ENCODE measurements around the gene GPR52. TPM values are rescaled to one million over a fixed set of nuclear protein-coding genes. Genes with fewer than 3 reads are reported as not detected.
"Not testable (repeated sequence)": the region's sequence is repeated elsewhere in the genome, so short reads cannot be mapped to it uniquely, and the experiment has no call there.

GPR52 gene
- total RNA-seq, 2 donors from 2014 or later, result 0.98 to 1.1 TPM

DNA sequence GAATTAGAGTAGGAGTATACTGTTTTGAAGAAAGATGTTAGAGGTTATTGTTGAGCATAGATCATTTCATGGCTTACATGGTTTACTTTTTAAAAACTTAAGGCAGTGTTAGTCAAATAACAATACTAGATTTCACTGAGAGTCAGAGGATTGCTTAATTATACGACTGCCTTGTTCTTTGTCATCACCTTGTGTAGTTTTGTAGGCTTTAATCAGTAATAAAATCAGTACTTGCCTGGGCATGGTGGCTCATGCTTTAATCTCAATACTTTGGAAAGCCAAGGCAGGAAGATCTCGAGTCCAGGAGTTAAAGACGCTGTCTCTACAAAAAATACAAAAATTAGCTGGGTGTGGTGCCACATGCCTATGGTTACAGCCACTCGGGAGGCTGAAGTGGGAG, 41.3 kb upstream of the GPR52 start:
- Histone ChIP-seq H3K9me3 (no peaks in the 10 kb centered on the region), H3K27me3 (no peaks in the 10 kb centered on the region), H3K27ac (no peak overlapping the region), H3K4me1 (no peaks in the 10 kb centered on the region), H3K36me3 (no peaks in the 10 kb centered on the region), H3K4me3 (no peak overlapping the region)
- TF ChIP-seq, protein P1, sequence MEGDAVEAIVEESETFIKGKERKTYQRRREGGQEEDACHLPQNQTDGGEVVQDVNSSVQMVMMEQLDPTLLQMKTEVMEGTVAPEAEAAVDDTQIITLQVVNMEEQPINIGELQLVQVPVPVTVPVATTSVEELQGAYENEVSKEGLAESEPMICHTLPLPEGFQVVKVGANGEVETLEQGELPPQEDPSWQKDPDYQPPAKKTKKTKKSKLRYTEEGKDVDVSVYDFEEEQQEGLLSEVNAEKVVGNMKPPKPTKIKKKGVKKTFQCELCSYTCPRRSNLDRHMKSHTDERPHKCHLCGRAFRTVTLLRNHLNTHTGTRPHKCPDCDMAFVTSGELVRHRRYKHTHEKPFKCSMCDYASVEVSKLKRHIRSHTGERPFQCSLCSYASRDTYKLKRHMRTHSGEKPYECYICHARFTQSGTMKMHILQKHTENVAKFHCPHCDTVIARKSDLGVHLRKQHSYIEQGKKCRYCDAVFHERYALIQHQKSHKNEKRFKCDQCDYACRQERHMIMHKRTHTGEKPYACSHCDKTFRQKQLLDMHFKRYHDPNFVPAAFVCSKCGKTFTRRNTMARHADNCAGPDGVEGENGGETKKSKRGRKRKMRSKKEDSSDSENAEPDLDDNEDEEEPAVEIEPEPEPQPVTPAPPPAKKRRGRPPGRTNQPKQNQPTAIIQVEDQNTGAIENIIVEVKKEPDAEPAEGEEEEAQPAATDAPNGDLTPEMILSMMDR (IDR thresholded peaks at IDR 0.05), result no peak
- no peak for DNase-seq (ENCODE audit: low spot score)

DNA sequence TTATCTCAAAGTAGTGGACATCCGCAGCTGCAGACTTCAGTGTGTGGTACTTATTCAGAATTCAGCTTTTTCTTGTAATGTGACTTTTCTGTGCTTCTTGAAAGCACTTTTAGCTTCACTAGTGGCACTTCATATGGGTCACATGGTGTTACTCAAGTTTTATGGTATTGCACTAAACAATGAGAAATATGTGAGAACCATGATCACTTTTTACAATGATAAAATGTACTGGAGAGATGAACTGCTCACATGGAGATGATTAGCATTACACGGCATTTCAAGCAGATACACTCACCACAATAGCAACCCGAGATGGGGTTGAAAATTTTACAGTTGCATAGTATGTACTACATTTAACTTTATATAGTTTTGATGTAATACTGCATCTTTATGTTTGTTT, 40.1 kb upstream of the GPR52 start:
- H3K4me1 ChIP-seq, result no peaks in the 10 kb centered on the region
- DNase-seq (ENCODE audit: low spot score), result no peak
- H3K27me3 ChIP-seq, result no peaks in the 10 kb centered on the region
- no peak overlapping the region for H3K27ac ChIP-seq
- H3K9me3 ChIP-seq, result no peaks in the 10 kb centered on the region
- no peak overlapping the region for H3K4me3 ChIP-seq
- no peaks in the 10 kb centered on the region for H3K36me3 ChIP-seq
- TF ChIP-seq, protein P1 (IDR thresholded peaks at IDR 0.05), result no peak

DNA sequence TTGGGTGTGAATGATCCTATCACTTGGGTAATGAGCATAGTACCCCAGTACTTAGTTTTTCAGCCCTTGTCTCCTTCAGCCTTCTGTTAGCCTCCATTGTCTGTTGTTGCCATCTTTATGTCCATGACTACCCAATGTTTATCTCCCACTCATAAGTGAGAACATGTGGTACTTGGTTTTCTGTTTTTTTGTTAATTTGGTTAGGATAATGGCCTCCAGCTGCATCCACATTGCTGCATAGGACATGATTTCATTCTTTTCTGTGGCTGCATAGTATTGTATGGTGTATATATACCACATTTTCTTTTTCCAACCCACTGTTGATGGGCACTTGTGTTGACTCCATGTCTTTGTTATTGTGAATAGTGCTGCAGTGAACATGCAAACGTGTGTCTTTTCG, 39.6 kb upstream of the GPR52 start:
- H3K27ac ChIP-seq, result no peak overlapping the region
- DNase-seq (ENCODE audit: low spot score), result no peak
- no peak overlapping the region for H3K4me3 ChIP-seq
- H3K4me1 ChIP-seq, result no peaks in the 10 kb centered on the region
- TF ChIP-seq, protein P1 (IDR thresholded peaks at IDR 0.05), result no peak
- no peaks in the 10 kb centered on the region for H3K9me3 ChIP-seq
- H3K27me3 ChIP-seq, result no peaks in the 10 kb centered on the region
- H3K36me3 ChIP-seq, result no peaks in the 10 kb centered on the region

DNA sequence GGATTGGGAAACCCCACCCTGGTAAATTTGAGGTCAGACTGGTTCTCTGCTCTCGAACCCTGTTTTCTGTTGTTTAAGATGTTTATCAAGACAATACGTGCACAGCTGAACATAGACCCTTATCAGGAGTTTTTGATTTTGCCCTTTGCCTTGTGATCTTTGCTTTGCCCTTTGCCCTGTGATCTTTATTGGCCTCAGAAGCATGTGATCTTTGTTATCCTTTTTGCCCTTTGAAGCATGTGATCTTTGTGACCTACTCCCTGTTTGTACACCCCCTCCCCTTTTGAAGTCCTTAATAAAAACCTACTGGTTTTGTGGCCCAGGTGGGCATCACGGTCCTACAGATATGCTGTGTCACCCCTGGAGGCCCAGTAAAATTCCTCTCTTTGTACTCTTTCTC, 38.0 kb upstream of the GPR52 start:
- not testable (repeated sequence) for H3K27me3 ChIP-seq; H3K9me3 ChIP-seq; DNase-seq (ENCODE audit: low spot score); H3K36me3 ChIP-seq; H3K27ac ChIP-seq; H3K4me3 ChIP-seq; H3K4me1 ChIP-seq

DNA sequence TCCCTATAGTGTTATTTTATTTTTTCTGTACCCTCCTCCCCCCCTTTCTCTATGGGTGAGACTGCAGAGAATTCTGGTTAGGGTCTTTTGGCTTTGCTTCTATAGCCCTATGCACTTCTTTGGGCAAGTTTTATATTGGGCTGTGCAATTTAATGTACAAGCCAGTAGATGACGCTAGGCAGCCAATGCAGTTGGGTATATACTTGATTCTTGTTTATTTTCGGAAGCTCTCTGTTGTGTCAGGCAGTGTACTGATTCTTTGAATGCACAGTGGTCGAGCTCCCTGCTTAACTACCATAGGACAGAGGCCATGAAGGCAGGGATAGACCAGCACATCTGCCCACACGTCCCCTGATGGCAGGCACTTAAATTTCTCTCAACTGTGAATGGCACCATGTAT, 34.1 kb upstream of the GPR52 start:
- H3K4me3 ChIP-seq, result no peak overlapping the region

DNA sequence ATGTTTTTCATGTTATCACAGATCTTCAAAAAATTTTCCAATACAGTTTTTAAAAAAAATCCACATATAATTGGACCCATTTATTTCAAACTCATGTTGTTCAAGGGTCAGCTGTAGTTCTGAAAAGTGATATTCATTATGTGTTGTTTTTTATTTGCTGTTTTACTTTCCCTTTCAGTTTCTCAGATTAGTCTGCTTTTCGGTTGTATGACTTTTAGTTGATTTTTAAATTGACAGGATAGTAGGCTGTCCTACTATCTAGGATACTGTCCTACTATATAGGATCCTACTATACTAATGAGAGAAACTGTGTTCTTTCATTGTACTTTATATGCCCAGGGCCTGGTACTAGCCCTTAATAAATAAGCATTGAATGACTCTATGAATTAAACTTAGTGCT, 33.6 kb upstream of the GPR52 start:
- no peaks in the 10 kb centered on the region for H3K36me3 ChIP-seq
- TF ChIP-seq, protein P1 (IDR thresholded peaks at IDR 0.05), result no peak
- DNase-seq (ENCODE audit: low spot score), result no peak
- H3K4me3 ChIP-seq, result no peak overlapping the region
- no peaks in the 10 kb centered on the region for H3K9me3 ChIP-seq
- no peak overlapping the region for H3K27ac ChIP-seq
- H3K4me1 ChIP-seq, result no peaks in the 10 kb centered on the region
- H3K27me3 ChIP-seq, result no peaks in the 10 kb centered on the region

More for the DNA sequence above, 34.1 kb upstream of the GPR52 start:
- Histone ChIP-seq H3K27ac (no peak overlapping the region), H3K9me3 (no peaks in the 10 kb centered on the region), H3K36me3 (no peaks in the 10 kb centered on the region), H3K27me3 (no peaks in the 10 kb centered on the region), H3K4me1 (no peaks in the 10 kb centered on the region)
- no peak for DNase-seq (ENCODE audit: low spot score)
- TF ChIP-seq, protein P1 (IDR thresholded peaks at IDR 0.05), result peak in 1 of 2 donors; percentile 38
